NCI-H69 (cell line): ENCODE results near the gene AMMECR1.
A peak's percentile ranks its signal among the peaks of the same experiment; 100 is the strongest.
"Not testable (repeated sequence)": the region's sequence is repeated elsewhere in the genome, so short reads cannot be mapped to it uniquely, and the experiment has no call there.

ENCODE experiments used
- DNase-seq: peaks from one replicate; lab custom pipeline; 2025; lab: John Stamatoyannopoulos, UW

The AMMECR1 gene

DNA sequence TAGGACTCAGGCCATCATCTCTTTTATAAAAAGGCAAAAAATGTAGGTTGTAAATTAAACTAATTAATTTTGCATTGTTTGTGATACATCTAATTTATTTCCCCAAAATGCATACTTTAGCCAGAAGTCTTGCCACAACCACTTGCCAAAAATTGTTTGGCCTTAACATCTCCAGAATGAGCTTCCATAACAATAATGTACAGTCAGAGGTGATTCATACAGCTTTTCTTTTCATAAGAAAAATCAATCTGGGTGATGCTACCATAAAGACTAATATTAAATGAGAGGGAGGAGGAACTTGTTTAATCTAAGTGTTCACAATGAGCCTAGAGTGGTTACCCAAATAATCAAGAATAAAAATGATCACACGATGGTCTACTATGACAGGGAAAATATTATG lies 59.3 kb downstream of the AMMECR1 start:
- DNase-seq, result no peak

DNA sequence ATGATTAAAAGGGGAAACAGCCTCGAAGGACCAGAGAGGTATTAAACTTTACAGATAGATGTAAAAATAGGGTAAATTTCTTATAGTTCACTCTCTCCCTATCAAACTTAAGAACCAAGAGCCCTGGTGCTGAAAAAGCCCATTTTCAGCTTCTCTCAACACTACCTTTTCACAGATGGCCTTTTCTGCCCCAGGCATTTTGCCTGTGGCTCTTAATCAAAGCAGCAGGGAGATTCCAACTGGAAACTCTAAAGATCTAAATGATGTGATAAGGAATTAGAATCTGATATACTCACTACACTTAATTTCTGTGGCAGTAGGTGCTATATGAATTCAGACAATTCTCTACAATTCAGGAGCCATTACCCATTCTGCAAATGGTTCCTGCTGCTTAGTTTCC lies 60.0 kb downstream of the AMMECR1 start:
- DNase-seq, result peak; percentile 42

DNA sequence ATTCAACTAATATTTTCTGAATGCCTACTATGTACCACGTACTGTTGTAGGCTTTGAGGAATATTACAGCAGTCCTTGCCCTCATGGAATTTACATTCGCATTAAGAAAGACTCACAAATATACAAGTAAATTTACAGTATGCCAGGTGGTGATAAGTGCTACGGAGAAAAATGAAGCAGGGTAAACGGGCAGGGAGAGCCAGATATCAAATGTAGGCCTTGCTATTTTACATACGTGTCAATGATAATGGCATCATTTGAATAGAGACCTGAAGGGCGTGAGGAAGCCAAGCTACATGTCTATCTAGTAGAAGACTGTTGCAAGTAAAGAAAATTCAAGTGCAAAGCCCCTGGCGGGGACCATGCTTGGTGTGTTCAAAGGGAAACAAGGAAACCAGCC lies 65.2 kb downstream of the AMMECR1 start:
- no peak for DNase-seq

GRCh38 chrX:110251961-110252360 lies 65.9 kb downstream of the AMMECR1 start:
- no peak for DNase-seq

DNA sequence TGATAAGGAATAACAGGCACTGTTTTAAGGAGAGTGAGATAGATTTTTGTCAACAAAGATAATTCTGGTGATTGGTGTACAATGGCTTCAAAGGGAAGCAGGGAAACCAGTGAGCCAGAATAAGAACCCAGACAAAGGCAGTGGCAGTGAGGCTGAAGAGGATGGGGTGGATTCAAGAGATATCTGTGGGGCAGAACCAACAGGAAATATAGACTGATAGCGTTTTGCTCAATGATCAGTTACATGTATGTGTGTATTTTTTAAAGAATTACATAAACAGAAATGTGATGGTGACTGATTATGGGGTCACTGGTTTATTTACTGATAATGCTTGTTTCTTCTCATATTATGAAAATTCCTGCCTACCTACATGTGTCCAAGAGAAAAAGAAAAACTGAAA lies 66.4 kb downstream of the AMMECR1 start:
- no peak for DNase-seq

GRCh38 chrX:110250847-110251246 lies 67.0 kb downstream of the AMMECR1 start:
- no peak for DNase-seq

GRCh38 chrX:110248578-110248977 lies 69.3 kb downstream of the AMMECR1 start:
- DNase-seq, result no peak

DNA sequence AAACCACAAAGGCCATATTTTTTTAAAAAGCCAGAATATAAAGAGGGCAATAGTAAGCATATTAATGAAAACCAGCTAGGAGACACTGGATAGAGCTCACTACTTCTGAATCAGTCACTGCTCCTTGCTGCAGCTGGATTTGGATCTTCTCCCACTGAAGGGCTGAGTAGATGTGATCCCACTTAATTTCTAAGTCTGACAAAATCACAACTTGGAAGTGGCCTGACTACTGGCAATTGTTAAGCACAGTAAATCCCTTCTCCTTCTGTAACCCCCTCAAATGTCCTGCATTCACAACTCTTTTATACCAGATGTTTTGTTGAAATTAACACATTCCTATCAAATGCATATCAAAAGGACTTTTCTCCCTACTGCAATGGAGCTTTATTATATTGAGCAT lies 72.9 kb downstream of the AMMECR1 start:
- no peak for DNase-seq

- DNase-seq, result no peak
Observed at GRCh38 chrX:110242371-110242770, 75.5 kb downstream of the AMMECR1 start.

- peak; percentile 41 for DNase-seq
Observed at GRCh38 chrX:110241816-110242215, 76.1 kb downstream of the AMMECR1 start.

DNA sequence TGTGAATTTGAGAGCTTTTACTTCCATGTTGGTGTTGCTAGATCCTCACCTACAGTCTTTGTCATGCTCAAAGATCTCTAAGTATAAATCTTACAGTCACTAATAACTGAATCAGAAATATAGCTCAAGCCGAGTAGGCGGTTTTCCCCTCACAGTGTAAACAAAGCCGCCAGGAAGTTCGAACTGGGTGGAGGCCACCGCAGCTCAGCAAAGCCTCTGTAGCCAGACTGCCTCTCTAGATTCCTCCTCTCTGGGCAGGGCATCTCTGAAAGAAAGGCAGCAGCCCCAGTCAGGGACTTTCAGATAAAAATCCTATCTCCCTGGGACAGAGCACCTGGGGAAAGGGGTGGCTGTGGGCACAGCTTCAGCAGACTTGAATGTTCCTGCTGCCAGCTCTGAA lies 79.6 kb downstream of the AMMECR1 start:
- peak; percentile 26 for DNase-seq

GRCh38 chrX:110231485-110231884 lies 86.4 kb downstream of the AMMECR1 start:
- DNase-seq, result not testable (repeated sequence)

DNA sequence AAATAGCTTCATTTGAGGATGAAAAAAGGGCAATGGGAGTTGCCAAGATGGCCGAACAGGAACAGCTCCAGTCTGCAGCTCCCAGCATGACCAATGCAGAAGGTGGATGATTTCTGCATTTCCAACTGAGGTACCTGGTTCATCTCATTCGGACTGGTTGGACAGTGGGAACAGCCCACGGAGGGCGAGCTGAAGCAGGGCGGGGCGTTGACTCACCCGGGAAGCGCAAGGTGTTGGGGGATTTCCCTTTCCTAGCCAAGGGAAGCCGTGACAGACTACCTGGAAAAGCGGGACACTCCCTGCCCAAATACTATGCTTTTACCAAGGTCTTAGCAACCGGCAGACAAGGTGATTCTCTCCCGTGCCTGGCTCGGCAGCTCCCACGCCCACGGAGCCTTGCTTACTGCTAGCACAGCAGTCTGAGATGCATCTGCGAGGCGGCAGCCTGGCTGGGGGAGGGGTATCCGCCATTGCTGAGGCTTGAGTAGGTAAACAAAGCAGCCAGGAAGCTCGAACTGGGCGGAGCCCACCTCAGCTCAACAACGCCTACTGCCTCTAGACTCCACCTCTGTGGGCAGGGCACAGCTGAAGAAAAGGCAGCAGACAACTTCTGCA lies 88.3 kb downstream of the AMMECR1 start:
- DNase-seq, result peak; percentile 62

DNA sequence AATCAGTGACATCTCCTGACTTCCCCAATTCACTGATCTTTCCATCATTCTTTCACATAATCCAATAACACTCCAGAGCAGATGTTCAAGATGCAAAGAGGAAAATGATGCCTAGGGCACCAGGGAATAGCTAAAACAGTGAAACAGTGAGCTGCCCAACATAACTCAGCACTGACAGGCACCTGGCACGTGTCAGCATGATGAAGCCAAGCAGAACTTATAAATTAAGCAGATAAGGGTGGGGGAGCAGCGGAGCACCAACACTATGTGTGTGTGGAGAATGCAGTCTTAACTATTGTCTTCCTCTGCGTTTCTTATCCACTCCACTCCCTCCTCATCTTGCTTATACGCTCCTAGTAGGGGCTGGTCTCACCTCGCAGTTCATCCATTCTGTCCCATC lies 89.4 kb downstream of the AMMECR1 start:
- peak; percentile 21 for DNase-seq

GRCh38 chrX:110226931-110227330 lies 91.0 kb downstream of the AMMECR1 start:
- DNase-seq, result no peak

DNA sequence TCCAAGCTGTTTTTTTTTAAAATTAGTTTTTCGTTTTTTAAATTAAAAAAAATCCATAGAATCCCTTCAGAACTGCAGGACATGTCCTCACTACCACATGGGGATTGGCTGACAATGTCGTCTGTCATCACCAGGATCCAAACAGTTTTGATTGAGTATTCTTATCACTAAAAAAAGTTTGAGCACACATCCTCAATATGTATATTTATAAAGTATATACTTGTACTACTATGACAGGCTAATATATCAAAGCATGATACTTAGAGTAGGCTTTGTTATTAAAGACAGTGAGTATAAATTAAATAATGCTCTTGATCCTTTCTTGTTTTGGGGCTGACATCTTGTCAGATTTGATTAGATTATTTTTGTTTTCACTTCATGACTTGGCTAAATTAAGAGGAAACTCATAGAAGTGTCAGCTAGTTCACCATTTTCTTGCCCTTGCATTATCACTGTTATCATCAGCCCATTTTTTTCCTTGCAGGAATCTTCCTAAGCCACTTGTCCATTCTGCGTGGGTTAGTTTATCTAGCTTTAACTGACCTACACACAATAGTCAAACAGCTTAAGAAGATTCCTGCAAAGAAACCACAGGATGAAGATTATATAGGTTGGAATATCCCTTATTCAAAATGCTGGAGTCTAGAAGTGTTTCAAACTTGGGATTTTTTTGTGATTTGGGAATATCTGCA lies 92.8 kb downstream of the AMMECR1 start:
- no peak for DNase-seq

GRCh38 chrX:110222497-110223257 lies 95.2 kb downstream of the AMMECR1 start:
- no peak for DNase-seq

DNA sequence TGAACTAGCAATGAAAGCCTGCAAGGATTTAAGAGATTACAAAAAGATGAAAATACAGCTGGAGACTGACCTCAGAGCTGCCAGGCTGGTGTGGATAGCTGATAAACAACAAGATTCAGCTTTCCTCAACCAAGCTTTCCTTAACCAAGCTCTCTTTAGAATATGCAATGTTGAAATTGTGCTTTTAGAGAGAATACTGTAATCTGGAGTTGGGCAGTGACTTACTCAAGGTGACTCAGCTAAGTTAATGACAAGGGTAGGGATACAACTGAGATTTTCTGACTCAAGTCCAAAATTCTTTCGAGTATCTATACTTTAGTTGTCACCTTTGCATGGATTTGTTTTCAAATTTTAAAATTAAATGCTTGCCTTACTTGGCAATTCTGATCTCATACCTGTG lies 98.0 kb downstream of the AMMECR1 start:
- DNase-seq, result peak; percentile 45

- no peak for DNase-seq
Observed at GRCh38 chrX:110218591-110218990, 99.3 kb downstream of the AMMECR1 start.

GRCh38 chrX:110216027-110216426 lies 101.9 kb downstream of the AMMECR1 start:
- no peak for DNase-seq

DNA sequence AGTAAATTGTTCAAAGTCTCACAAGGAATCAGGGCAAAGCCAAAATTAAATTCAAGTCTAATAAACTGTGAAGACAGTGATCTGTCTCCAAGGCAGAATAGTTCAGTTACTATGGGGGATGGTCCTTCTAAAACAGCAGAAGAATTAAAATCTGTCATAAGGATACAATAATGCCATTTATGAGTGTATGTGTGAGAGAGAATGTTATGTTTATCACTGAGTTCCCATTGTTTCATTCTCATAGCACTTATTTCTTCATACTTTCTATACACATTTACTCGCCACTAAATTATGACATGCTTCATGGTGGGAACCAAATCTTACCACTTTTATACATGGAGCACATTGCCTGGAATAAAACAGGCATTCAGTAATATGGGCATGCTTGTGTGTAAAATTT lies 102.5 kb downstream of the AMMECR1 start:
- no peak for DNase-seq

DNA sequence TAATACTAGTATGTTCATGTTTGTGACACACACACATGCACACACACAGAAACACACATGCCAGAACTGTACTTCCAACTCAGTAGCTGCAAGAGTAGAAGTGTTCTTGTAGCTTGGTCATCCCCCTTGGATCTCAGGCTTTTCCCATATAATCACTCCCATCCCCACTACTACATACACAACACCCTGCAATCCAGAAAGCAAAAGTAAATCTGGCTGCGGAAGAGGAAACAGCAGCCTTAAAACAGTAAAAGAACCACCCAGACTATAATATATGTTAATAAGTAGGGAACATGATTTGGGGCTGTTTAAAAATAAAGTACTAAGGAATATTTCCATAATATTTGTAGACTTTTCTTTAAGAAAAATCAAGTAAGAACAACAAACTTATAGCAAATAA lies 103.2 kb downstream of the AMMECR1 start:
- DNase-seq, result no peak

GRCh38 chrX:110213183-110213582 lies 104.7 kb downstream of the AMMECR1 start:
- DNase-seq, result no peak
